Chondrocyte (in vitro differentiated cells): ENCODE data around the gene PRMT3. TPM values are rescaled to one million over a fixed set of nuclear protein-coding genes. Genes with fewer than 3 reads are reported as not detected.
"Not testable (repeated sequence)": the region's sequence is repeated elsewhere in the genome, so short reads cannot be mapped to it uniquely, and the experiment has no call there.

Source experiments
- DNase-seq: peaks from one replicate; pipeline ENCODE4 v3.0.0; 2021; ENCODE audit warnings: mixed read lengths, low spot score
- H3K27ac Mint-ChIP-seq: one replicate; pipeline ENCODE4 v1.8.0; 2021; ENCODE audit warnings: mild to moderate bottlenecking, moderate library complexity, mixed read lengths; ENCODE audit not compliant: unreplicated experiment
- H3K27me3 Mint-ChIP-seq: 2 replicates; pipeline ENCODE4 v1.8.0; 2021; ENCODE audit warnings: low read depth, mixed read lengths
- H3K36me3 Mint-ChIP-seq: 2 replicates; pipeline ENCODE4 v1.8.0; 2021; ENCODE audit warnings: low read depth, mixed read lengths
- H3K4me1 Mint-ChIP-seq: 2 replicates; pipeline ENCODE4 v1.8.0; 2021; ENCODE audit warnings: low read depth, mild to moderate bottlenecking, mixed read lengths
- H3K4me3 Mint-ChIP-seq: one replicate; pipeline ENCODE4 v1.8.0; 2021; ENCODE audit warnings: mild to moderate bottlenecking, moderate library complexity, mixed read lengths; ENCODE audit not compliant: unreplicated experiment
- H3K9me3 Mint-ChIP-seq: 2 replicates; pipeline ENCODE4 v1.8.0; 2021; ENCODE audit warnings: low read depth, mixed read lengths
- total RNA-seq: library from RNA; stranded (reverse); gene quantifications from 3 replicates; pipeline ENCODE4 v1.2.1, GENCODE V29; 2021
- TF ChIP-seq, protein P1 (sequence below): fragments of 200-600 bp; sonication (generic); IDR thresholded peaks from 2 replicates; pipeline ENCODE4 v1.5.0; 2021; ENCODE audit warnings: antibody characterized with exemption, mild to moderate bottlenecking, moderate library complexity

The PRMT3 gene
- total RNA-seq, 1 donor from 2014 or later = 10.6 TPM

DNA sequence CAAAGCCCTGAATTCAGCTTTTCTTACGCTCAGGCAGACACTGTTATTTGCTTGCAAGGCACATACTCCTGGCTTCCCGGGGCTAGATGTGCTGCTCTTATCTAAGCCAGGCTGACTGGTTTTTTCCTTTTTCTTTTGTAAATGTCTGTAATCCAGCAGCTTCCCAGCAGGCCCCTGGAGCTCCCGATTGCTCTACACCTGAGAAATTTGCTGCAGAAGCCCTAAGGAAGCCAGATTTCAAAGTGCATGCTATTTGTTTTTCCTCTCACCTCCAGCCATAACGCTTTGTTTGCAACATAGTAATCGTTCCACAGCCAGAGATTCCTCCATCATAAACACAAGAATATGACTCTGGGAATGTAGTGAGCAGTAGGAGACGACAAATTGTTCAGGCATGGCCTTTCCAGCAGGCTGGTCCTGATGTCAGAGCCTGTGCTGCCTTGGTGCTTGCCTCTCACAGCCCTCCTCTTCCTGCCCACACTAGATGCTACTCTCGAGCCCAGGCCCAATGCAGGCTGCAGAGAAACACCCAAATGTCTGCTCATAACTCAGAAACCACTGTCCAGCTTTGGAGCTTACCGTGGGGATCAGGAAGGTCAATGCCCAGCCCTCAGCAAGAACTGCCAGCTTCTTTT is 157.2 kb downstream of the PRMT3 start:
- DNase-seq = no peak
- H3K4me1 Mint-ChIP-seq = no peaks in the 10 kb centered on the region
- TF ChIP-seq, protein P1, sequence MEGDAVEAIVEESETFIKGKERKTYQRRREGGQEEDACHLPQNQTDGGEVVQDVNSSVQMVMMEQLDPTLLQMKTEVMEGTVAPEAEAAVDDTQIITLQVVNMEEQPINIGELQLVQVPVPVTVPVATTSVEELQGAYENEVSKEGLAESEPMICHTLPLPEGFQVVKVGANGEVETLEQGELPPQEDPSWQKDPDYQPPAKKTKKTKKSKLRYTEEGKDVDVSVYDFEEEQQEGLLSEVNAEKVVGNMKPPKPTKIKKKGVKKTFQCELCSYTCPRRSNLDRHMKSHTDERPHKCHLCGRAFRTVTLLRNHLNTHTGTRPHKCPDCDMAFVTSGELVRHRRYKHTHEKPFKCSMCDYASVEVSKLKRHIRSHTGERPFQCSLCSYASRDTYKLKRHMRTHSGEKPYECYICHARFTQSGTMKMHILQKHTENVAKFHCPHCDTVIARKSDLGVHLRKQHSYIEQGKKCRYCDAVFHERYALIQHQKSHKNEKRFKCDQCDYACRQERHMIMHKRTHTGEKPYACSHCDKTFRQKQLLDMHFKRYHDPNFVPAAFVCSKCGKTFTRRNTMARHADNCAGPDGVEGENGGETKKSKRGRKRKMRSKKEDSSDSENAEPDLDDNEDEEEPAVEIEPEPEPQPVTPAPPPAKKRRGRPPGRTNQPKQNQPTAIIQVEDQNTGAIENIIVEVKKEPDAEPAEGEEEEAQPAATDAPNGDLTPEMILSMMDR = no peak
- H3K27me3 Mint-ChIP-seq = peaks cover 17% of the 10 kb centered on the region
- H3K4me3 Mint-ChIP-seq = no peak overlapping the region
- H3K36me3 Mint-ChIP-seq = no peaks in the 10 kb centered on the region
- H3K9me3 Mint-ChIP-seq = no peaks in the 10 kb centered on the region
- H3K27ac Mint-ChIP-seq = no peak overlapping the region

DNA sequence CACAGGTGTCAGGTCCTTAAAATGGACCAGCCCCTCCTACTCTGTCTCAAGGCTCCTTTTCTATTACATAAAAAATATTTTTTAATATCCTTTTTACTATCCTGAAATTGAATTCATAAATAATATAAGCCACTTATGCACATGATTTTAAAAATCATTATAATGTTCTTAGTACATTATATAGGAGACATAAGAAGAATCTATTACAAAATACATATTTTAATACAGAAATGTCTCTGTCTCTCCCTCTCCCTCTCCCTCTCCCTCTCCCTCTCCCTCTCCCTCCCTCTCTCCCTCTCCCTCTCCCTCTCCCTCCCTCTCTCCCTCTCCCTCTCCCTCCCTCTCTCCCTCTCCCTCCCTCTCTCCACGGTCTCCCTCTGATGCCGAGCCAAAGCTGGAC is 159.9 kb downstream of the PRMT3 start:
- Mint-ChIP-seq H3K4me1 (no peaks in the 10 kb centered on the region), H3K36me3 (no peaks in the 10 kb centered on the region), H3K9me3 (no peaks in the 10 kb centered on the region), H3K4me3 (no peak overlapping the region), H3K27ac (no peak overlapping the region), H3K27me3 (peaks cover 17% of the 10 kb centered on the region)
- TF ChIP-seq, protein P1 = no peak
- DNase-seq = no peak

DNA sequence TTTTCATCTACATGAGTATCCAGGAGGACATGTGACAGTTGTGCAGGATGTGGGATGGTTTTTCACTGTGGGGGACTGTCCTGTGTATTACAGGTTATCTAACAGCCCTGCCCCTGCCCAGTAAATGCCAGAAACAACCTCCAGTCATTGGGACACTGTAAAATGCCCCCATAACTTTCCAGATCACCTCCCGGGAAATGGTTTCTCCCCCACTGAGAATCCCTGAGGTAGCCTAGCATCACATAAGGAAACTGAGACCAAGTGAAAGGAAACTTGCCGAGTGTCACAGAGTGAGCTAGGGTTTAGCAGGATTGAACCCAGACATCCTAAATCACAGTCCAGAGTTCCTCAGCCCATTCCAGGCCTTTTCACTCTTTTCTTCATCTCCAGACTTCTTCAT is 163.6 kb downstream of the PRMT3 start:
- Mint-ChIP-seq H3K27ac (no peak overlapping the region), H3K27me3 (peaks cover 9% of the 10 kb centered on the region), H3K9me3 (peaks cover under 1% of the 10 kb centered on the region), H3K36me3 (peaks cover under 1% of the 10 kb centered on the region), H3K4me3 (no peak overlapping the region), H3K4me1 (no peaks in the 10 kb centered on the region)
- DNase-seq = no peak
- TF ChIP-seq, protein P1 = no peak

DNA sequence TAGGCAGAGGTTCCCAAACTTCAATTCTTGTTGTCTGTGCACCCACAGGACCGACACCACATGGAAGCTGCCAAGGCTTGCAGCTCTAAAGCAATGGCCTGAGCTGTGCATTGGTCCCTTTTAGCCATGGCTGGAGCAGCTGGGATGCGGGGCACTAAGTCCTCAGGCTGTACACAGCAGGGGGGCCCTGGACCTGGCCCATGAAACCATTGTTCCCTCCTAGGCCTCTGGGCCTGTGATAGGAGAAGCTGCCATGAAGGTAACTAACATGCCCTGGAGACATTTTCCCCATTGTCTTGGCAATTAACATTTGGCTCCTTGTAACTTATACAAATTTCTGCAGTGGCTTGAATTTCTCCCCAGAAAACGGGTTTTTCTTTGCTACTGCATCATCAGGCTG is 168.3 kb downstream of the PRMT3 start:
- TF ChIP-seq, protein P1 = no peak
- Mint-ChIP-seq H3K27ac (no peak overlapping the region), H3K9me3 (peaks cover 7% of the 10 kb centered on the region), H3K36me3 (peaks cover 4% of the 10 kb centered on the region), H3K4me1 (no peaks in the 10 kb centered on the region), H3K4me3 (no peak overlapping the region), H3K27me3 (peaks cover 5% of the 10 kb centered on the region)
- DNase-seq = no peak

DNA sequence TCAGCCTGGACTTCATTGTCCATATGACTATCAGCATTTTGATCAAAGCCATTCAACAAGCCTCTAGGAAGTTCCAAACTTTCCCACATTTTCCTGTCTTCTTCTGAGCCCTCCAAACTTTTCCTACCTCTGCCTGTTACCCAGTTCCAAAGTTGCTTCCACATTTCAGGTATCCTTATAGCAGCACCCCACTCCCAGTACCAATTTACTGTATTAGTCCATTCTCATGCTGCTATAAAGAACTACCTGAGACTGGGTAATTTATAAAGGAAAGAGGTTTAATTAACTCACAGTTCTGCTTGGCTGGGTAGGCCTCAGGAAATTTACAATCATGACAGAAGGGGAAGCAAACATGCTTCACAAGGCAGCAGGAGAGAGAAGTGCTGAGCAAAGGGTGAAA is 168.9 kb downstream of the PRMT3 start:
- not testable (repeated sequence) for H3K27me3 Mint-ChIP-seq, H3K27ac Mint-ChIP-seq, DNase-seq, H3K36me3 Mint-ChIP-seq, H3K9me3 Mint-ChIP-seq, H3K4me1 Mint-ChIP-seq, H3K4me3 Mint-ChIP-seq

DNA sequence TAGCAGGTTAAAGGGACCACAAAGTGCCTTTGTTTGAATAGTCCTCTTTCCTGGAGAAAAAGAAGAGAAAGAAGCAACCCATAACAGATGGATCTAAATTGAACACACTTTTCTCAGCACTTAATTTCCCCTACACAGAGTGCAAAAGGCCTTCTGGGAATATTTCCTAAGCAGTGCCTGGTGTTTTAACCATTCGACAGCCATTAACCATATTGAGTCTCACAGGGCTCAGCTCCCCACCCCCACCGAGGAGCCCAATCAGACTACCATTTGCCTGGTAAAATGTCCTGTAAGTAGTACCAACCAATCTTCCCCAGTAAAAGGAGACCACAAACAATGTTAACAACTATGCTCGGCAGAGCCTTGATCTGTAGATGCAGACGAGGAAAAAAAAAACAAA is 171.2 kb downstream of the PRMT3 start:
- Mint-ChIP-seq H3K4me1 (no peaks in the 10 kb centered on the region), H3K9me3 (peaks cover 7% of the 10 kb centered on the region), H3K27me3 (peaks cover 8% of the 10 kb centered on the region), H3K4me3 (no peak overlapping the region), H3K36me3 (peaks cover 4% of the 10 kb centered on the region), H3K27ac (no peak overlapping the region)
- DNase-seq = no peak
- TF ChIP-seq, protein P1 = no peak
